A549 (cell line): ENCODE measurements around the gene HERC4.

ENCODE experiments used
- ATOH8 ChIP-seq: fragments of 250-450 bp; sonication (Bioruptor Pico); IDR thresholded peaks from 2 replicates; pipeline ENCODE4 v1.5.0; 2020; ENCODE audit warnings: low read depth, mild to moderate bottlenecking, moderate library complexity
- BHLHE40 ChIP-seq: IDR thresholded peaks from 2 replicates; pipeline ENCODE4 v1.6.1; 2012; ENCODE audit warnings: low read depth, low read length, inconsistent platforms
- CTCF ChIP-seq: fragments of >200 bp; sonication (Bioruptor Twin); formaldehyde crosslinking; IDR thresholded peaks from 3 replicates; pipeline ENCODE4 v1.5.1; 2016
- EP300 ChIP-seq, 2 experiments: fragments of >200 bp; sonication (Bioruptor Twin); formaldehyde crosslinking; IDR thresholded peaks; 2 replicates in 1 of 2; 3 replicates in 1 of 2; pipeline ENCODE4 v1.6.1; 2016 to 2017
- FOSB ChIP-seq: fragments of 250-450 bp; sonication (Bioruptor Pico); IDR thresholded peaks from 2 replicates; pipeline ENCODE4 v1.5.0; 2020; ENCODE audit warnings: mild to moderate bottlenecking, moderate library complexity
- TF ChIP-seq, protein P1 (sequence below): IDR thresholded peaks from 2 replicates; pipeline ENCODE4 v1.6.1; 2012

GRCh38 chr10:68092512-68092911 is 17.4 kb upstream of the HERC4 start:
- TF ChIP-seq CTCF (no peak), FOSB (CRISPR knock-in tag) (no peak), EP300 (IDR thresholded peaks at IDR 0.05) (no peak), ATOH8 (CRISPR knock-in tag) (no peak), BHLHE40 (no peak)
- TF ChIP-seq, protein P1, sequence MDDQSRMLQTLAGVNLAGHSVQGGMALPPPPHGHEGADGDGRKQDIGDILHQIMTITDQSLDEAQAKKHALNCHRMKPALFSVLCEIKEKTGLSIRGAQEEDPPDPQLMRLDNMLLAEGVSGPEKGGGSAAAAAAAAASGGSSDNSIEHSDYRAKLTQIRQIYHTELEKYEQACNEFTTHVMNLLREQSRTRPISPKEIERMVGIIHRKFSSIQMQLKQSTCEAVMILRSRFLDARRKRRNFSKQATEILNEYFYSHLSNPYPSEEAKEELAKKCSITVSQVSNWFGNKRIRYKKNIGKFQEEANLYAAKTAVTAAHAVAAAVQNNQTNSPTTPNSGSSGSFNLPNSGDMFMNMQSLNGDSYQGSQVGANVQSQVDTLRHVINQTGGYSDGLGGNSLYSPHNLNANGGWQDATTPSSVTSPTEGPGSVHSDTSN: no peak
